H9 (cell line): ENCODE data around the gene AMMECR1L. TPM values are rescaled to one million over a fixed set of nuclear protein-coding genes. Genes with fewer than 3 reads are reported as not detected.

ENCODE experiments used
- DNase-seq: peaks from one replicate; pipeline ENCODE4 v3.0.0-alpha.2; 2017
- H2AFZ ChIP-seq: one replicate; pipeline ENCODE4 v1.6.1; 2013; ENCODE audit warnings: mild to moderate bottlenecking, low read length, control low read depth, moderate library complexity
- H2AK5ac ChIP-seq: 2 replicates; pipeline ENCODE4 v1.6.1; 2013; ENCODE audit warnings: low read length, control low read depth, mixed read lengths; ENCODE audit not compliant: insufficient read length
- H2BK120ac ChIP-seq: one replicate; pipeline ENCODE4 v1.6.1; 2013; ENCODE audit warnings: low read depth, mild to moderate bottlenecking, low read length, control low read depth, inconsistent platforms; ENCODE audit not compliant: poor library complexity, severe bottlenecking
- H2BK12ac ChIP-seq: 2 replicates; pipeline ENCODE4 v1.6.1; 2013; ENCODE audit warnings: low read length, control low read depth, mixed read lengths, low read depth; ENCODE audit not compliant: insufficient read length
- H2BK15ac ChIP-seq: 2 replicates; pipeline ENCODE4 v1.6.1; 2013; ENCODE audit warnings: low read depth, low read length, control low read depth
- H2BK20ac ChIP-seq: one replicate; pipeline ENCODE4 v1.6.1; 2013; ENCODE audit warnings: low read depth, mild to moderate bottlenecking, low read length, control low read depth, inconsistent platforms; ENCODE audit not compliant: poor library complexity, severe bottlenecking
- H2BK5ac ChIP-seq: 2 replicates; pipeline ENCODE4 v1.6.1; 2013; ENCODE audit warnings: low read length, control low read depth, mixed read lengths; ENCODE audit not compliant: insufficient read length
- H3K14ac ChIP-seq: 2 replicates; pipeline ENCODE4 v1.6.1; 2013; ENCODE audit warnings: low read length, control low read depth; ENCODE audit not compliant: insufficient read depth
- H3K18ac ChIP-seq: 2 replicates; pipeline ENCODE4 v1.6.1; 2013; ENCODE audit warnings: low read depth, mild to moderate bottlenecking, mixed read lengths, low read length, control low read depth; ENCODE audit not compliant: insufficient read length
- H3K23ac ChIP-seq: 2 replicates; pipeline ENCODE4 v1.6.1; 2013; ENCODE audit warnings: low read length, control low read depth, mixed read lengths, low read depth; ENCODE audit not compliant: insufficient read length
- H3K23me2 ChIP-seq: 2 replicates; pipeline ENCODE4 v1.6.1; 2013; ENCODE audit warnings: low read depth, mild to moderate bottlenecking, mixed read lengths, low read length, control low read depth; ENCODE audit not compliant: insufficient read length, poor library complexity, severe bottlenecking
- H3K27ac ChIP-seq: 2 replicates; pipeline ENCODE4 v1.5.1; 2013; ENCODE audit warnings: low read length, control low read depth, mixed read lengths, low read depth; ENCODE audit not compliant: insufficient read length
- H3K27me3 ChIP-seq: 2 replicates; pipeline ENCODE4 v1.6.1; 2013; ENCODE audit warnings: low read length, control low read depth, inconsistent platforms; ENCODE audit not compliant: insufficient read depth
- H3K4ac ChIP-seq: 2 replicates; pipeline ENCODE4 v1.6.1; 2013; ENCODE audit warnings: low read depth, mild to moderate bottlenecking, control low read depth, inconsistent platforms, low read length, moderate library complexity
- H3K4me1 ChIP-seq: 2 replicates; pipeline ENCODE4 v1.6.1; 2013; ENCODE audit warnings: low read length, control low read depth, inconsistent platforms; ENCODE audit not compliant: insufficient read depth
- H3K4me2 ChIP-seq: 2 replicates; pipeline ENCODE4 v1.6.1; 2013; ENCODE audit warnings: low read length, control low read depth, mixed read lengths; ENCODE audit not compliant: insufficient read length, insufficient read depth
- H3K56ac ChIP-seq: 2 replicates; pipeline ENCODE4 v1.6.1; 2013; ENCODE audit warnings: low read depth, mild to moderate bottlenecking, mixed read lengths, low read length, control low read depth; ENCODE audit not compliant: insufficient read length
- H3K79me1 ChIP-seq: 2 replicates; pipeline ENCODE4 v1.6.1; 2013; ENCODE audit warnings: low read depth, mild to moderate bottlenecking, moderate library complexity, low read length, control low read depth, inconsistent platforms; ENCODE audit not compliant: insufficient read depth, poor library complexity, severe bottlenecking
- H3K79me2 ChIP-seq: 2 replicates; pipeline ENCODE4 v1.6.1; 2013; ENCODE audit warnings: low read length, control low read depth, inconsistent platforms; ENCODE audit not compliant: insufficient read depth
- H3K9ac ChIP-seq: 2 replicates; pipeline ENCODE4 v1.6.1; 2013; ENCODE audit warnings: low read length, control low read depth, mixed read lengths; ENCODE audit not compliant: insufficient read length; ENCODE audit errors: extremely low read depth
- H3K9me3 ChIP-seq: one replicate; pipeline ENCODE4 v1.6.1; 2013; ENCODE audit warnings: low read depth, low read length, inconsistent platforms; ENCODE audit not compliant: control insufficient read depth
- H3T11ph ChIP-seq: one replicate; pipeline ENCODE4 v1.6.1; 2013; ENCODE audit warnings: mild to moderate bottlenecking, low read length, control low read depth, inconsistent platforms
- H4K20me1 ChIP-seq: one replicate; pipeline ENCODE4 v1.6.1; 2013; ENCODE audit not compliant: control insufficient read depth, insufficient read length, insufficient read depth
- H4K5ac ChIP-seq: 2 replicates; pipeline ENCODE4 v1.6.1; 2013; ENCODE audit warnings: low read depth, mild to moderate bottlenecking, mixed read lengths, low read length, control low read depth; ENCODE audit not compliant: insufficient read length
- H4K8ac ChIP-seq: replicated peaks from 2 replicates; pipeline ENCODE4 v1.6.1; 2013; ENCODE audit warnings: low read length, control low read depth, mixed read lengths, low read depth; ENCODE audit not compliant: insufficient read length
- H4K91ac ChIP-seq: 2 replicates; pipeline ENCODE4 v1.6.1; 2013; ENCODE audit warnings: low read depth, mild to moderate bottlenecking, moderate library complexity, mixed read lengths, low read length, control low read depth; ENCODE audit not compliant: insufficient read length
- H3K27ac Mint-ChIP-seq, 3 experiments: 2 replicates in 2 of 3; 3 replicates in 1 of 3; pipeline ENCODE4 v1.8.0; 2020 to 2021; ENCODE audit warnings: mixed read lengths in 3 of 3, mild to moderate bottlenecking in 1 of 3, moderate library complexity in 1 of 3
- H3K27me3 Mint-ChIP-seq: 2 replicates; pipeline ENCODE4 v1.8.0; 2021; ENCODE audit warnings: low read depth, mild to moderate bottlenecking, moderate library complexity, mixed read lengths
- H3K36me3 Mint-ChIP-seq, 3 experiments: 2 replicates in 2 of 3; 3 replicates in 1 of 3; pipeline ENCODE4 v1.8.0; 2020 to 2021; ENCODE audit warnings: low read depth in 3 of 3, mixed read lengths in 3 of 3; ENCODE audit not compliant: insufficient read depth in 1 of 3
- H3K4me1 Mint-ChIP-seq, 2 experiments: 2 replicates each; pipeline ENCODE4 v1.8.0; 2020; ENCODE audit warnings: mixed read lengths in 2 of 2
- H3K4me3 Mint-ChIP-seq, 2 experiments: 2 replicates in 1 of 2; 3 replicates in 1 of 2; pipeline ENCODE4 v1.8.0; 2020 to 2021; ENCODE audit warnings: mild to moderate bottlenecking in 2 of 2, mixed read lengths in 2 of 2, moderate library complexity in 1 of 2
- H3K9me3 Mint-ChIP-seq, 2 experiments: 2 replicates in 1 of 2; 3 replicates in 1 of 2; pipeline ENCODE4 v1.8.0; 2020; ENCODE audit warnings: mild to moderate bottlenecking in 2 of 2, mixed read lengths in 2 of 2, moderate library complexity in 1 of 2
- WGBS: extraction: QIAGEN DNeasy Blood & Tissue Kit; methylation state at CpG from one replicate; pipeline ENCODE4 v1.1.7; 2013; ENCODE audit warnings: missing lambda C conversion rate, low lambda C conversion rate, mixed read lengths; ENCODE audit not compliant: insufficient read length; ENCODE audit errors: extremely low coverage; 5-methylcytosine and 5-hydroxymethylcytosine counted together
- total RNA-seq: library from RNA; stranded (reverse); gene quantifications from 2 replicates; pipeline ENCODE4 v1.2.1, GENCODE V29; 2021
- TF ChIP-seq, protein P1 (sequence below): fragments of 200-600 bp; sonication (generic); conservative IDR thresholded peaks from 3 replicates; pipeline ENCODE4 v1.8.0; 2021; ENCODE audit warnings: antibody characterized with exemption, mild to moderate bottlenecking

The AMMECR1L gene
- total RNA-seq, 1 experiment from 2014 or later, result 20.0 TPM

GRCh38 chr2:127847931-127848330, 37.8 kb downstream of the AMMECR1L start:
- Histone ChIP-seq H2BK15ac (no peak overlapping the region), H3K79me2 (no peaks in the 10 kb centered on the region), H3T11ph (no peak overlapping the region), H4K91ac (no peak overlapping the region), H3K27me3 (no peaks in the 10 kb centered on the region), H3K9ac (no peak overlapping the region), H4K5ac (no peak overlapping the region), H2BK20ac (no peak overlapping the region), H3K23me2 (no peaks in the 10 kb centered on the region), H3K4ac (no peak overlapping the region), H3K56ac (no peak overlapping the region), H2BK120ac (no peak overlapping the region), H3K79me1 (no peaks in the 10 kb centered on the region), H3K4me1 (no peaks in the 10 kb centered on the region), H2AFZ (no peak overlapping the region), H3K27ac (no peak overlapping the region), H2BK5ac (no peak overlapping the region), H2AK5ac (no peak overlapping the region), H4K8ac (no peak overlapping the region), H3K18ac (no peak overlapping the region), H4K20me1 (no peaks in the 10 kb centered on the region), H3K4me2 (no peak overlapping the region), H3K14ac (no peak overlapping the region), H2BK12ac (no peak overlapping the region), H3K9me3 (no peaks in the 10 kb centered on the region), H3K23ac (no peak overlapping the region)
- no peaks in the 10 kb centered on the region for H3K9me3 Mint-ChIP-seq
- H3K27me3 Mint-ChIP-seq, result no peaks in the 10 kb centered on the region
- TF ChIP-seq, protein P1, sequence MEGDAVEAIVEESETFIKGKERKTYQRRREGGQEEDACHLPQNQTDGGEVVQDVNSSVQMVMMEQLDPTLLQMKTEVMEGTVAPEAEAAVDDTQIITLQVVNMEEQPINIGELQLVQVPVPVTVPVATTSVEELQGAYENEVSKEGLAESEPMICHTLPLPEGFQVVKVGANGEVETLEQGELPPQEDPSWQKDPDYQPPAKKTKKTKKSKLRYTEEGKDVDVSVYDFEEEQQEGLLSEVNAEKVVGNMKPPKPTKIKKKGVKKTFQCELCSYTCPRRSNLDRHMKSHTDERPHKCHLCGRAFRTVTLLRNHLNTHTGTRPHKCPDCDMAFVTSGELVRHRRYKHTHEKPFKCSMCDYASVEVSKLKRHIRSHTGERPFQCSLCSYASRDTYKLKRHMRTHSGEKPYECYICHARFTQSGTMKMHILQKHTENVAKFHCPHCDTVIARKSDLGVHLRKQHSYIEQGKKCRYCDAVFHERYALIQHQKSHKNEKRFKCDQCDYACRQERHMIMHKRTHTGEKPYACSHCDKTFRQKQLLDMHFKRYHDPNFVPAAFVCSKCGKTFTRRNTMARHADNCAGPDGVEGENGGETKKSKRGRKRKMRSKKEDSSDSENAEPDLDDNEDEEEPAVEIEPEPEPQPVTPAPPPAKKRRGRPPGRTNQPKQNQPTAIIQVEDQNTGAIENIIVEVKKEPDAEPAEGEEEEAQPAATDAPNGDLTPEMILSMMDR, result no peak
- no peak overlapping the region for H3K27ac Mint-ChIP-seq
- no peak overlapping the region for H3K4me3 Mint-ChIP-seq
- H3K36me3 Mint-ChIP-seq, result peaks cover 55 to 77% (median 76%) of the 10 kb centered on the region in 3 experiments
- H3K4me1 Mint-ChIP-seq, result no peaks in the 10 kb centered on the region
- DNase-seq, result no peak
- WGBS, result no CpG with 5 or more reads among the region's 7 CpGs
